Stimulated activated CD4-positive, alpha-beta T cell treated with anti-CD3 and anti-CD28 coated beads, TNF-alpha, amount 100 ng/mL, for 1 hour (primary cell): ENCODE measurements around the gene ERGIC2.
A peak's percentile ranks its signal among the peaks of the same experiment; 100 is the strongest.

Experiments used
- DNase-seq, 3 donors: peaks; one replicate each; pipeline ENCODE4 v3.0.0-alpha.2; 2020; ENCODE audit warnings: low read depth in 3 of 3, low spot score in 1 of 3

Gene ERGIC2

DNA sequence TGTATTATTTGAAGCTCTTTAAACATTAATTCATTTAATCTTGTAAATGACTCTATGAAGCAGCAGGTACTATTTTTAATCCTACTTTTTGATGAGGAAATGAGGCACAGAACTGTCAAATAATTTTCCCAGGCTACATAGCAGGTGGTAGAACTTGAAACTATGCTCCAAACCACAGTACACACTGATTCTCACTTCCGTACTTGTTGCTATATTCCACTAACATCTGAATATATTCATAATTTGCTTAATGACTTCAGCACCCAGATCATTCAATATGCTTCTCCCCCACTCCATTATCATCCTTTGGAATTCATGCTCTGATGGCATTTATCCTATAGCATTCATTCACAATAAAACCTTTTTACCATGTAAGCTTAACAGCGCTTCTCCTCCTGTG lies 4.9 kb downstream of the ERGIC2 start:
- no peak for DNase-seq

DNA sequence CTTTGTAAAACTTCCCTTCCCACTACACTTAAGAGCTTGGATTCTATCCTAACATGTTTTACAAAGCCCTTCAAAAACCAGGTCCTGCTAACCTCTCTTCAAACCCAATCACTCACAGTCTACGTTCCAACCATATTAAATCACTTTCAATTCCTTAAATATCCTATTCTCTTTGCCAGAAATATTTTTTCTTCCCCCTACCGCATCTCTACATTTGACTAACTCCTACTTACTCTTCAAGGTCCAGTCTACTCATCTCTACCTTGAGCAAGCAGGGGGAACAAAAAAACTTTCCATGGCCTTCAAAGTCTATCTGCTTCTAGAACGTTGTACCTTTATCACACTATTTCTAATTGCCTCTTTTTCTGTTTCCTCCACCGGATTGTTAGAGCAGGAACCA lies 6.1 kb downstream of the ERGIC2 start:
- no peak for DNase-seq

DNA sequence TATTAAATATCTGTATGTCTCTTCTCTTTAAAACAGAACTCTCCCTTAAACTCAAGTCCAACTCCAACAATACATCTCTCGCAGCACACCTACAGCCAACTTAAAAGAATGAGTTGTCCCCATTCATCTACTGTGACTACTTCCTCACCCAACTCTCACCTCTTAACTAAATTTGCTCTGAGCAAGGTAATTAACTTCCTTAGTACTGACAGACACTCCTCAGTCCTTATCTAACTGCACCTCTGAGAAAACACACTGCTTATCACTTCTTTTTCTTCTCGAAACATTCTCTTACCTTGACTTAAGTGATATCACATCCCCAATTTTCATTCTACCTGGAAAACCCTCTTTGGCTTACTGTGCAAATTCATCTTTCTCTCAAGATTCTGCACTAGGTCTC lies 7.0 kb downstream of the ERGIC2 start:
- DNase-seq = no peak

GRCh38 chr12:29365091-29365490 lies 15.9 kb downstream of the ERGIC2 start:
- no peak for DNase-seq

GRCh38 chr12:29354954-29355353 lies 26.0 kb downstream of the ERGIC2 start:
- DNase-seq = no peak

GRCh38 chr12:29350080-29350479 lies 30.9 kb downstream of the ERGIC2 start:
- no peak for DNase-seq

GRCh38 chr12:29346769-29347421 lies 34.1 kb downstream of the ERGIC2 start:
- no peak for DNase-seq

DNA sequence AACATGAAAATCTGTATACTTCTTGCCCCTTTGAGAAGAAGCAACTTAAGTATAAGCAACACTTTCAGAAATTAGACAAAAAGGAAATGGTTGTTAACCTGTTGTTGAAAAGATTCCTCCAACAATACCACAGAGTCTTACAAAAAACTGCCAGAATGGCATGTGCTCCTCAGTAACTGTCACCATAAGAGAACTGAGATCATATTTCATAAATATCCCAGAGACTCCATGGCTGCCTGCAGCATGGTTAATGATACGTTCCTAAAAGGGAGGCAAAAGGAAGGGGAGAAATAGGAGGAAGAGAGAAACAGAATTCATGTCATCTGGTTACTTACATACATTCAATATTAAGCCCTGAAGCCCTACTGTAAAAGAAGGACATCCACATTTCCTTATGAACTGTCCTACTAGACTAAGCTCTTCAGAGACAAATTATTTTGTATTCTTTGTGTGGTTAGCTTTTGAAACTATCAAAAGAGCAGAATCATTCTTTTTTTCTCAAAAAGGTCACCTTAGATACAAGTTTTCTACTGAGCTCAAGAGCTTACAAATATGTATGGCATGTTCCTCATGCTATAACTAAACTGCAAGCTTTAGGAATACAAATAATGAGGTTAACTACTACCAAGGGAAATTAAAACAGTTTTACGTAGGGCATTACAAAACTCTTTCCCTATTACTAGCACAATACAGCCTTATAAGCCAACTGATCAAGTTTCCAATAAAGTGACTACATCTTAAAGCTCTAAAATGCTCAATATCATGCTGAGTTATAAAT lies 37.8 kb downstream of the ERGIC2 start:
- no peak for DNase-seq

GRCh38 chr12:29337325-29337724 lies 43.6 kb downstream of the ERGIC2 start:
- DNase-seq = no peak

- no peak for DNase-seq
Observed at GRCh38 chr12:29334937-29335336, 46.0 kb downstream of the ERGIC2 start.

- no peak for DNase-seq
Observed at GRCh38 chr12:29333178-29333577, 47.8 kb downstream of the ERGIC2 start.

- no peak for DNase-seq
Observed at GRCh38 chr12:29329411-29329810, 51.6 kb downstream of the ERGIC2 start.

DNA sequence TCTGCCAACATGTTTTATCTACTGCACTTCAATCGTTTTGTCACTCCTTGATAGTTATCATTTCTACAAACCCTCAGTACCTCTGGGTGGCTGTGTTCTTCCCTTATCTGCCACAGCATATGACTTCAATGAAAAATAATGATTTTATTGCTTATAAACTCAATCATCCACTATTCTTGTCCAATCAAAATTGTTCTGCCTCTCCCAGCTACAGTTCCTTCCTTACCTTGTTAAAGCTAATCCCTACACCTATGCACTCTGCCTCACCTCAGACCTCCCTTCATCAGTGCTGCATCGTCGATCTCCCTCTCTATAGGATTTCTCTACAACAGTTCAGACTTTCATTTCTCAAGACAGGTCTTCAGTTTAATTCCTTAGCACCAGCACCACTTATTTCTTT lies 58.8 kb downstream of the ERGIC2 start:
- DNase-seq = no peak

DNA sequence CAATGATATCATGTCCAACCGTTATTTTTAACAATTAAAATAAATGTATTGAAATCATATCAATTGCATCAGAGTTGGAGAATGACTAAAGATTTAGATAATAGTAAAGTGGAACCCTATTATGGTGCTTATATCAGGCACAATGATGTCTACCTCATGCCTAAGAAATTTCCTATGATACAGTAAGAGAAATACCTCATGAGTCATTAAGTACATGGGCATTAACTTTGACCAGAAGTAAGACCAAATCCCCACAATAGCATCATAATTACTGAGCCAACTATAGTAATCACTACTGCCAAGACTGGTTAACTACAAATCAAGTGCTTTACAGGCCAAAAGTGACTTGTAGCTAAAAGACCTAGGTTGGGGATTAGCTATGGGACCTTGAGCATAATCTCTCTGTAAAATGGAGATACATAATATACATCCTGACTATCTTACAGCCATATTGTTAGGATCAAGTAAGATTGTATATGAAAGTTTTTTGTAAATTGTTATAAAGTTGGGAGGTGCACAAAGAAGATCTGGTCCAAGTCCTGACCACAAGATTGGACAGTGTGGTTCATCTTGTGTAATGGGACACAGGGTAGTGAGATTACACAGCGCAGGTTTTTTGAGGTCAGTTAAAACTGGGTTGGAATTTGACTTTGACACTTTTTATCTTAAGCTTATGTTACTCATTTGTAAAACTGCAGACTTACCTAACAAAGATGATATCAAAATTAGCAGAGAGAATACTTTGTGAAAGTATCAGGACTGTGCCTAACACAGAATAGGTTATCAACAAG lies 60.5 kb downstream of the ERGIC2 start:
- DNase-seq = no peak

DNA sequence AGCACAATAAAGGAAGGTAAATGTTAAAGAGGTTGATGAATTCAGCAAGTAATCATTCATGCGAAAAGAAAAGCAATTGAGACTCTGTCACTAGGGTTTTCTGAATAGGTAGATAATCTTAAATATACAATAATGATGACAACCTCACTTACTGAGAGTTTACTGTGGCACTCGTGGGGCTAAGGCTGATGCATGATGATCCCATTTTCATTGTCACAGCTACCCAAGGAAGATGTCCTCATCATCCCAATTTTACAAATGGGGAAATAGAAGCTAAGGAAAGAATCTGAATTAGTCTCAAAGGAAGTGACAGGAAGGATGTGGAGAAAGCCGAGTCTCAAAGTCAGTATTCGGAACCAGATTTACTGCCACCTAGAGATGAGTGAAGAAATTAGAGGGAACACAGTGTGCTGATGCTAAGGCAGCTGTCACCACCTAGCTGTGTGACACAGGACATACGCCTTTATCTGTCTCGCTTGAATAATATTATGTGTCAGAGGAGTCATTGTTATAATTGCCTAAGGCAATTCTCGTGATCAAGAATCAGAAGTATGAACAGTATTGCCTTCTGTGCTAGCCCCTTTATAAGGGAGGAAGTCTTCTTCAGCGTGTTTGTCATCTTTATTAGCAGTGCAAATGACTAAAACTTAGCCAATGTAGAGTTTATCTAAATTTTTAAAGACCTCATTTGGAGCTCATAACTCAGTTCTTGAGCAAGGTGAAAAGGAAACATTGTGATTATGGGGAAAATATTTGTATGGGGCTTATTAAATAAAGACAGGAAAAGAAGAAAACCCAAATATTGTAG lies 63.2 kb downstream of the ERGIC2 start:
- DNase-seq = peak in 2 of 3 donors; percentile 2 to 5

DNA sequence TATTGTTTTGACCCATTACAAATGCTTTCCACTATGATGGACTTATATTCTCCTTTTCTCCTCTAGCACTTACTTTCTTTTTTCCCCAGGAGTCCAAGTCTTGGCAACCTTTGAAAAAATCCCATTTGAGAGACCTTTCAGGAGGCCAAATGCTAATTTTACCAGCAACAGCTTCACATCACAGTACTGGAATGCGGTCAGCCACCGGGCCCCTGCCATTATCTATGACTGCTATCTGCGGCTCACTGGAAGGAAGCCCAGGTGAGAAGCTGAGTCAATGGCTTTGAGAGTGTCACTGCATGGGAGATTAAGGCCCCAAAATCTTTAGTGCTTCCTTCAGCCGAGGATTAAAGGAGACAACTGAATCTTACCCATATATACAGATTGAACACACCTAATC lies 64.2 kb downstream of the ERGIC2 start:
- DNase-seq = no peak

DNA sequence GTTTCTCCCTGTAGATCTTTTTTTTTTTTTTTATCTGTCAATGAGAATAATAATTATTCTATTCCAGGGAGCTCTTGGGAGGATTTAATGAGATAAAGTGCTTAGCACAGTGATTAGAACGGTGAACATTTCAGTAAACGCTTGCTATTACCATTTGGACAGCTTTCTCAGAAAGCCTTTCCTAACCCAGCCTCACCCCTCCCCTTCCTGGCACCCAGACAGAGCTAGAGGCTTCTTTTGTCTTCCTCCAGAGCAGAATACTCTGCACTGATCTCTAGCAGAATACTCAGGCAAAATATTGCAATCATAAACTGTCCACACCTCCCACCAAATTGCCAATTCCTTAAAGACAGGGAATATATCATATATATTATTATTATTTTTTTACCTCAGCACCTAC lies 66.6 kb downstream of the ERGIC2 start:
- no peak for DNase-seq

DNA sequence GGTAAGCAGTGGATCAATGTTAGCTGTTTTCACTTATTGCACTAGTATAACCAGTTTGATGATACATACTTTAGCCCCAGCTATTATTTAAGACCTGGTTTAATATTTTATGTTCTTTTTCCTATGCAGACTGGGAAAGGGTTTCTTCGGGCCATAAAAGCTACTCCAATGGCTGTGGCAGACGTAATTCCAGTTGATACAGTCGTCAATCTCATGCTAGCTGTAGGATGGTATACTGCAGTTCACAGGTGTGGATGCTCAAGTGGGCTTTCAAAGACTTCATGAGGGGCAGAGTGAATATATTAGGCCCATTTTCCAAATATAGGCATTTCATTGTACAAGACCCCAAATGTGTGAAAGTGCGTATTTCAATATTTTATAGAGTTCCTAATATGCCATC lies 70.1 kb downstream of the ERGIC2 start:
- DNase-seq = no peak

DNA sequence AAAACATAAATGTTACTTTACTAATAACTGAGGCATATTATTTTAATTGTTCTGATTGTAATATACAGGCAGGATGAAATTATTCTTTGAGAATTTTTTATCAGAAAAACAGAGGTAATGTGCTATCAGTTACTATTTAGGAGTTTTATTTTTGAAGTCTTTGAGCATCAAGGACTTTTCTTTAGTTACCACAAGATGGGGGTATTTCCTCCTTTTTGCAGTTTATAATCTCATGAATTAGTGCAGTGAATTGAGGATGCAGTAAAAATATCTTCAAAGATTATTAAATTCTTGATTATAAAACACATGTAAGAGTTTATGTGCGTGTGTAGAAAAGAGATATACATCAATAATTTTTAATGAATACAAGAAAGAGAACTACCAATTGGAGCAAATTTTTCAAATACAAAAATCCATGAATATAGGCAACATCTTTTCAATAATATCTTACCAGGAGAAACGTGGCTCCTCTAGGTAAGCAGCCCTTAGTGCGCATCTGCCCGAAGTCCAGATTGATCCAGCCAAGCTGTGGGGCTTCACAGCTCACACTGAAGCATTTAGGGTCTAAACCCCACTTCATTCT lies 71.6 kb downstream of the ERGIC2 start:
- DNase-seq = no peak

GRCh38 chr12:29306682-29307081 lies 74.3 kb downstream of the ERGIC2 start:
- no peak for DNase-seq

DNA sequence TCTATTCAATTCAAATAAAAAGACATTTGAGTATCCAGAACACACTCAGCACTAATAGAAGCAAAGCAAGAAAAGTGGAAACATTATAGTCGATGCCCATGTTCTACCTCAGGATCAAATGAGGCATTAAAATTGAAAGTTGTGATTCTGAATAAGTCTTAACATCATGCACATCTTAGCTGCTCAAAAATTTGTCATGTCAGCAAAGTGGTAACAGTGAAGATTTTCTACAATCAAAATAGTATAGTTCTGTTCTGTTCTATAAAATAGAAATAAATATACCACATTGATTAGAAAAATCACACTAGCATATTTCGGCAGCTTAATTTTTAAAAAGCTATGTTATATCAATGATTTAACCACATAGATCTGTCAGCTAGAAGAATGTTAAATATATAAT lies 74.7 kb downstream of the ERGIC2 start:
- no peak for DNase-seq
